Measurements from ENCODE around the gene OR52N2.

DNA sequence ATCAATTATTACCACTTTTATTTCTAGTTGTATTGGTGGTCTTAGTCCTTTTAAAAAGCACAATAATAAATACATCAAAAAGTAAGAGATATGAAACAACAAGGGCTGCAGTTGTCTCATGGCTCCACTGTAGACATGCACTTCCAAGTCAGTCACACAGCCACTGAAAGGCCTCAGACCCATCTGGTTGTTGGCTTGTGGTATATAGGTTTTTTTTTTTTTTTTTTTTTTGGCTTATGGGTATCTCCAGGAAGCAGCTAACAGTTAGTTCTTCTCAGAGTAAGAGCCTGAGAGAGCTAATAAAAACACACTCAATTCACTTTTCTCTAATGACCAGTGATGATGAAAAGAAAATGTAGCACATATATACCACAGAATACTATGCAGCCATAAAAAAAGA is 39.0 kb downstream of the OR52N2 start:
- TF ChIP-seq, protein P1, sequence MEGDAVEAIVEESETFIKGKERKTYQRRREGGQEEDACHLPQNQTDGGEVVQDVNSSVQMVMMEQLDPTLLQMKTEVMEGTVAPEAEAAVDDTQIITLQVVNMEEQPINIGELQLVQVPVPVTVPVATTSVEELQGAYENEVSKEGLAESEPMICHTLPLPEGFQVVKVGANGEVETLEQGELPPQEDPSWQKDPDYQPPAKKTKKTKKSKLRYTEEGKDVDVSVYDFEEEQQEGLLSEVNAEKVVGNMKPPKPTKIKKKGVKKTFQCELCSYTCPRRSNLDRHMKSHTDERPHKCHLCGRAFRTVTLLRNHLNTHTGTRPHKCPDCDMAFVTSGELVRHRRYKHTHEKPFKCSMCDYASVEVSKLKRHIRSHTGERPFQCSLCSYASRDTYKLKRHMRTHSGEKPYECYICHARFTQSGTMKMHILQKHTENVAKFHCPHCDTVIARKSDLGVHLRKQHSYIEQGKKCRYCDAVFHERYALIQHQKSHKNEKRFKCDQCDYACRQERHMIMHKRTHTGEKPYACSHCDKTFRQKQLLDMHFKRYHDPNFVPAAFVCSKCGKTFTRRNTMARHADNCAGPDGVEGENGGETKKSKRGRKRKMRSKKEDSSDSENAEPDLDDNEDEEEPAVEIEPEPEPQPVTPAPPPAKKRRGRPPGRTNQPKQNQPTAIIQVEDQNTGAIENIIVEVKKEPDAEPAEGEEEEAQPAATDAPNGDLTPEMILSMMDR (IDR thresholded peaks at IDR 0.05): no peak
- TF ChIP-seq ZFX (IDR thresholded peaks at IDR 0.05; ENCODE audit: borderline replicate concordance): no peak

Measured in 22Rv1 (cell line).